GM18511 (cell line): Measurements from ENCODE around the gene EMILIN3.
A peak's percentile ranks its signal among the peaks of the same experiment; 100 is the strongest.
"Not testable (repeated sequence)": the region's sequence is repeated elsewhere in the genome, so short reads cannot be mapped to it uniquely, and the experiment has no call there.

ENCODE experiments used
- ATAC-seq: cut with Tn5 transposase; IDR thresholded peaks from one replicate; pipeline ENCODE4 v1.9.1; 2021; ENCODE audit warnings: mild to moderate bottlenecking, moderate library complexity; ENCODE audit not compliant: unreplicated experiment

EMILIN3 gene

GRCh38 chr20:41329435-41330342 lies 36.9 kb downstream of the EMILIN3 start:
- ATAC-seq: peak; percentile 59

GRCh38 chr20:41327178-41327577 lies 39.4 kb downstream of the EMILIN3 start:
- ATAC-seq: no peak

- ATAC-seq: no peak
Observed at GRCh38 chr20:41320976-41321375, 45.6 kb downstream of the EMILIN3 start.

GRCh38 chr20:41320441-41320840 lies 46.2 kb downstream of the EMILIN3 start:
- no peak for ATAC-seq

- ATAC-seq: no peak
Observed at GRCh38 chr20:41318271-41318649, 48.4 kb downstream of the EMILIN3 start.

- ATAC-seq: peak; percentile 98
Observed at GRCh38 chr20:41317546-41318270, 48.9 kb downstream of the EMILIN3 start, which contains the start of gene ZHX3. TSS of gene ZHX3 (minus strand) at chr20:41317731. CDS start at chr20:41204916, 112,815 bp downstream.

- ATAC-seq: peak; percentile 74
Observed at GRCh38 chr20:41316602-41317545, 49.7 kb downstream of the EMILIN3 start.

- no peak for ATAC-seq
Observed at GRCh38 chr20:41316051-41316450, 50.6 kb downstream of the EMILIN3 start.

GRCh38 chr20:41314386-41314785 lies 52.2 kb downstream of the EMILIN3 start:
- ATAC-seq: no peak

- not testable (repeated sequence) for ATAC-seq
Observed at GRCh38 chr20:41312009-41312408, 54.6 kb downstream of the EMILIN3 start.
